HG02588 (cell line): Measurements from ENCODE around the gene SRGAP2B.
"Not testable (repeated sequence)": the region's sequence is repeated elsewhere in the genome, so short reads cannot be mapped to it uniquely, and the experiment has no call there.

Experiments
- ATAC-seq: cut with Tn5 transposase; IDR thresholded peaks from one replicate; pipeline ENCODE4 v1.9.1; 2021; ENCODE audit warnings: mild to moderate bottlenecking, moderate library complexity; ENCODE audit not compliant: unreplicated experiment

Gene SRGAP2B

DNA sequence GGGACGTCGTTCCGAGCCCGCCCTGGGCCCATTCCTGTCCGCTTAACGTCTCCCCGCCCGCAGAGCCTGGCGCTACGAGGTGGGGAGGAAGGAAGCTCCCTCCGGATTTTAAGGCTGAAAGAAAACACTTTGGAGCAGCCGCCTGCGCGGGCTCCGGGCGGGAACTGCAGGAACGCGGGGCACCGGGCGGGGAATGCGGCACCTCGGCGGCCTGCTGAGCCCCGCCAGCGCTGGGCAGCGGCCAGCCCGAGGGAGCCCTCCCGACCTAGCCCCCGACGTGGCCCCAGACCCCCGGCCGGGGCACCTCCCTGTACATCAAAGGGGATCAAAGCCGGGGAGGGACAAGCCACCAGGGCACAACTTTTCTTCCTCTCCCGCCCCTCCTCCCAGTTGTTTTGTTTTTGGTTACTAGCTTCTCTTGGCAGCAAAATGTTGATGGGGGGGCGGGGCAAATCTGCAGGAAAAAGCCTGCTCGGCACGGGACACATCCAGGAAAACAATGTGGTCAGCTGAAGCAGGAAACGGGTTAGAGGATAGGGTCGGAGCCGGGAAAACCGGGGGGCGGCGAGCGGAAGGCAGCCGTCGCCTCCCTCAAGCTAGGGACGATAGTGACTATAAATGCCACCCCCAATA is 1.5 kb downstream of the SRGAP2B start:
- ATAC-seq: not testable (repeated sequence)

DNA sequence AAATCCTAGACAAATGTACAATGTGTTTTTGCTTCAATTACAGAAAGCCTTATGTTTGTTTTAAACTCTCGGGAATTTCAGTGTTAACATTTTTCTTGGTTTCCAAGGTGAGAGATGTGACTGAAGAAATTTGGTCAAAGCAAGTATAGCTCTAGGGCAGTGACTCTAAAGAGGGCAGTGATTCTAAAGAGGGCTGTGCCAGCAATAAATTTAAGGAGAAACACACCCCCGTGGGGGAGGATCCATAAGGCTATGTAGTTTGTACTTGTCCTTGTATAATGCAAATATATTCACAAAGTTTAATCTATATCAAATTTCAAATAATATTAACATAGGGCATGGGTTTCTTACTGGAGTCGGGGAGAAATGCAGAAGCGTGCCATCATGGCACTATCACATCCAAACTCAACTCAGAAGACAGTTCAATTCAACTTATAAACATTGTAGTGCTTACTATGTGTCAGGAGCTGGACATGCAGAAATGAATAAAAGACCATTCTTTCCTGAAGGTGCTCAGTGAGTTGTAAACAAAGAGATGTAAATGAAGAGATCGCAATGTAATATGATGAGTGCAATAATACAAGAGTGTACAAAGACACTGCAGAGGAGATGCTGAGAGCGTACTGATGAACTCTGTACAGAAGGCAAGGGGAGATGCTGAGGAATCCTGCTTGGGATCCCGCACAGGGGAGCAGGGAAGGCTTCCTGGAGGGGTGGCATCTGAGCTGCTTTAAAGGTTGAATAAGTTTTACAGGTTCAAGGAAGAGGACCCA is 12.5 kb downstream of the SRGAP2B start:
- not testable (repeated sequence) for ATAC-seq

DNA sequence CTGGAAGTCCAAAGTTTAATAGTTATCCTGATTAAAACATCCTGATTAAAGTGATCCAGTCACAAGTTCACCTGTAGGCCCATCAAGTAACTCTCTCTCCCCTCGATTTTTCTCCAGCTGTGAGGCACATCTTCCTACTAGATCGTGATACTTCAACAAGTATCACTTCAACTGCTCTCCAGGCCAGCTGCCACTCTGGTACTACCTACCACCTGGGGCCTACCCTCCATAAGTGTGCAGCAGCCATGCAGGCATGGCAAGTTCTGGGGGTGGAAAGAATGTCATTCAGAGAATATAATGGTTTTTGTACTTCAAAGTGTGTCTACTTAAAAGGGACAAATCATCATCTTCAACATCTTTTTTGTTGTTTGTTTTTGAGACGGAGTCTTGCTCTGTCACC is 14.9 kb downstream of the SRGAP2B start:
- not testable (repeated sequence) for ATAC-seq

DNA sequence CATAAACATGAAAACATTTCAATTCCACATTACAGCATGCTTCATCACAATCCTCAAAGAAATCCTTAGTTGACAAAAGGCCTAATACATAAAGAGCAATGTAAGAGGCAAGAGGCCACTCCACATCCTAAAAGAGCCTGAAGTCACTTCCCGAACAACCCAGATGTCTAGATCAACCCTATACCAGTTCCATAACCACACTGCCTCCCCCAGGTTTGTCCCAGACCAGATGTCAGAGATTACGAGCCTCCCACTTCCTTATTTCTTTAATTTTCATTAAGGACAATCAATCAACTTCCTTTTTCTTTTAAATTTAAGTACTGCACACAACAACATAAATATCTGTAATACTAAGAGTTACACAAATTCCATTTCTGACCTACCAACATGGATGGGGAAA is 15.4 kb downstream of the SRGAP2B start:
- not testable (repeated sequence) for ATAC-seq

DNA sequence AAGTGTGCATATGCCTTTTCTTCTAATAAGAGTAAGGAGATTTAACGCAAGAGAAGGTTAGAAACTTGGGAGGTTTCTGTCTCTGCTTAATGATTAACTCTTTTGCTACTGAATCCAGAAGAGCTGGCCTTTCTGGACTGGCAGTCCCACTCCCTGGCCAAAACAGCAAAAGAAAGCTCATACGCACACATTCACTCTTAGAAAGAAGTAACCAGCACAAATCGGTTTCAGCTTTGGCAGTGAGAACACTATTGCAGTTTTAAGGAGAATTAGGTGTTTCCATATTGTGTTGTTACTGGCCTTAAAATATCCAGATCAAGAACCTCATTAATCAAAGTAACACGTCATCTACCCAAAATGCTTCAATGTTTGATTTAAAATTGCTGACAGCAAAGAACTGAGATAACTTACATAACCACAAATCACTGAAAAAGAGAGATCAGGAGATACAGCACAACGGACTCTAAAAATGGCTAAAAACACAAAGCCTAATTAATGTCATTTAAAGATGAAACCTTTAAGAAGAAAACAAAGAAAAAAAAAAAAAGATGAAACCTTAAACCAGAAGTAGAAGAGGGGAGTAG is 16.2 kb downstream of the SRGAP2B start:
- ATAC-seq: not testable (repeated sequence)

DNA sequence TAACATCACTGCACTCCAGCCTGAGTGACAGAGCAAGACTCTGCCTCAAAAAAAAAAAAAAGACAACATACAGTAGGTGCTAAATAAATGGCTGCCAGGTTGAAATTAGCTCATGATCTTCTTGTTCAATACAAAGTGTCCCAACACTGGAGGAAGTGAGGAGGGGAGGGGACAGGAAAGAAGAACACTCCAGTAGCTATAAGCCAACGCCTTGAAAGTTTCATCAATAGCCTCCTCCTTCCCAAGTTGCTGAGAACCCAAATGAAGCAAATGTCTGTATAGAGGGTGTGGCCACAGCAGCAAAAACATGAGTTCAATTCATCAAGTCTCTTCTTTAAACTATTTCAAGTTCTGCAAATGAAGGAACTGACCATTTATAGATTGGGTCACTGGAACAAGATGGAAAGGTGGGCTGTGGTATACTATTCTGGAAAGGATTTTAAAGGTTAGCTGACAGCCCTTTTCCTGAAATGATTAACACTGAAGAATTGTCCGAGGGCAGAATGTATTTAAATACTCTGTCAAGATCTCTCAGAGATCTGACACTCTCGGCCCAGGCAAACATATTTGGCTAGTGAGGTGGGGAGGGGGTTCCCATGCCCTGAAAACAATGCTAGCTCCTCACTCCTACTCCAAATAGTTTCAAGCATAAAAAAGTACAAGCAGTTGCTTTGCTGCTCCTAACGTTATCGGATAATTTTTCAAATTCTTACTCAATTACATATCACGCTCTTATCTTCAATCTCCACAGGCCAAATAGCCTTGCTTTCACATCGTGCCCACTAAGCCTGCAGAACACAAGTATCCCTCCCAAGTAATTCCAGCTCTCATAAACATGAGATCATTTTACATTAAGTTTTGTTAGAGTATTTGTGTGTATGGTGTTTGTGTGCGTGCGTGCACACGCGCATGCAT is 17.0 kb downstream of the SRGAP2B start:
- not testable (repeated sequence) for ATAC-seq

DNA sequence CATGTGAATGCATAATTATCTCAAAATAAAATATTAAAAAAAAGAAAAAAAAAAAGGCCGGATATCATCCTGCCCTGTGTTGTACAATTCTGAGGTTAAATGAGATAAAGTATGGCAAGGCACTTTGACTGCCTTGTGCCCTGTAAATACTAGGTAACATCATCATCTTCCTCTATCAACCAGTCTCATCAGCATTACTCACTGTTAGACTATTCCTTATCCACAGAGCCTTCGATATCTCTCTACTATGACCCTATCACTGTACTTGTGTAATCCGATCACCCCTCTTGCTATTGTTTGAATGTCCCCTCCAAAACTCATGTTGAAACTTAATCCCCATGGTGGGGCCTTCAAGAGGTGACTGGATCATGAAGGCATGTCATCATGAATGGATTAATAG is 18.3 kb downstream of the SRGAP2B start:
- ATAC-seq: not testable (repeated sequence)

DNA sequence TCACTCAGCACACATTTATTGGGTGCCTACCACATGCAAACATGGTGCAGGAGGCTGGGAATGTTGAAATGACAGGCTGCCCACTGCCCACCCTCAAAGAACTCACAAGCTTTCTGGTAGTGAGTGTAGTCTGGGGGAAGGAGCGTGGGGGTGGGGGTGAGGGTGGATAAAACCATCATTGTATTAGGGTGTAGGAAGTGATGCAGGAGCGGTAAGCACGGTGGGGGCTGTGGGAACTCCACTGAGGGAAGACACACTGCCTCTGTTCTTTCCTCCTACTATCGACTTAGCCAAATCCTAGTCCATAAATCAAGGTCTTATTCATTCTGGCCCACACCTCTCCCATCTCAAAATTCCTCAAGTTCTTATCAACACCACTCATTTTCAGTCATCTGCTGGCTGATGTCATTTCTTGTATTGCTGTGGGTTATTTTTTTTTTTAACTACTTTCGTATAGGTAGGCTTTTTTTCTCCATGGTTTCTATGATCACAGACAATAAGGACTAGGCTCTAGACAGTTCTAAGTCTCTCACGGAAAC is 21.0 kb downstream of the SRGAP2B start:
- ATAC-seq: not testable (repeated sequence)

DNA sequence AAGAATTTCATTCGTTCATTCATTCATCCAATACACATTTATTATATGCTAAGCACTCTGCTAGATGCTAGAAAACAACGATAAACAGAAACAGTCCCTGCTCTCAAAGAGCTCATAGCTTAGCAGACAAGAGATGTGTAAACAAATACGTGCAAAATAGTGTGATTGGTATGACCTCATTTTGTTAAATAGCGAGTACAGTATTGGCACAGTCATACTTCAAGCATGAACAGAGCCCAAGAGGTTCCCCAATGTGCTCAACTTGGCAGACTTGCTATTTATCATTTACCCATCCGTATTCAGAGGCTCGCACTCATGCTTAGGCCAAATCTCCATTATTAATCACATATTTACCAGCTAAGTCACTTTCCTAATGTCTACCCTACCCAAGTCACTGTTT is 23.6 kb downstream of the SRGAP2B start:
- ATAC-seq: not testable (repeated sequence)

DNA sequence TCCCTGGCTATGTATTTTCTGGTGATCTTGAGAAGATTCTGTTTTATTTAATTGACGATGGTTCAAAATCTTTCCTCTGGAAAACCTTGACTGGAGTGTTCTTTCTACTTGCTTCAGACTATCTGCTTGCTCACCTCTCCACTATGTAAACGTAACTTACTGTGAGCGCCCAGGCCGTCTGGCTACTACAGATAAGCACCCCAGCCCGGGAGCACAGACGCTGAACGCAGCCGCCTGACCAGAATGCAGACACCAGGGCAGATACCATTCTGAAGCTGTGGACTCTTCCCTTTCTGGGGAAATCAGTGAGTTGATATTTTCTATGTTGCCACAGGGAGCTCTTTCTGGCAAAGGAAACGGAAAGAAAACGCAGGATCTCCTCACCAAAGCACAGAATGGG is 28.6 kb downstream of the SRGAP2B start:
- not testable (repeated sequence) for ATAC-seq

DNA sequence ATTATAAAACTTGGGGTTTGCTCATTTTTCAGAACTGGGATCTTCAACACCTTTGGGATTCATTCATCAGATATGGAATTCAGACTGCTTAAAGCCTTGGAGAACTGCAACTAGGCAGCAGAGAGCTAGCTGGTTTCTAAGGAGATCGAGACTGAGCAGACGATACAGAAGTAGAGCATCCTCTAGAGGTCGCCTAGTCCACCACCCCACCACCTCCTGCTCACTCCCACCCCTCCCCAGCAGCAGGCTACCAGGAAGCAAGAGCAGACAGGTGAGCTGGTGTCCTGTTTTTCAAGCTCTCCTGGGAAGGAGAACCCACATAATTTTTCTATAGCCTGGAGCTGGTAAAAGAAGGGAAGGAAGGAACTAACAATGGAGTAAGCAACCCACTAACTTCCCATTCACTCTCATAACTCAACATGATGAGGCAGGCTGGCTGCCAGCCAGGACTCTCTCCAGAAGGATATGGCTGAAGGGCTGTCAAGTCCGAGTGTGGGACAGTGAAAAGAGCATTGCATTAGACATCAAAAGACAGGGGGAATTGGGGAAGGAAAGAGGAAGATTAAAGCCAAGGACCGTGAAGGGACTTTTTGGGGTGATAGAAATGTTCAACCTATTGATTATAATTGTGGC is 29.8 kb downstream of the SRGAP2B start:
- ATAC-seq: not testable (repeated sequence)

DNA sequence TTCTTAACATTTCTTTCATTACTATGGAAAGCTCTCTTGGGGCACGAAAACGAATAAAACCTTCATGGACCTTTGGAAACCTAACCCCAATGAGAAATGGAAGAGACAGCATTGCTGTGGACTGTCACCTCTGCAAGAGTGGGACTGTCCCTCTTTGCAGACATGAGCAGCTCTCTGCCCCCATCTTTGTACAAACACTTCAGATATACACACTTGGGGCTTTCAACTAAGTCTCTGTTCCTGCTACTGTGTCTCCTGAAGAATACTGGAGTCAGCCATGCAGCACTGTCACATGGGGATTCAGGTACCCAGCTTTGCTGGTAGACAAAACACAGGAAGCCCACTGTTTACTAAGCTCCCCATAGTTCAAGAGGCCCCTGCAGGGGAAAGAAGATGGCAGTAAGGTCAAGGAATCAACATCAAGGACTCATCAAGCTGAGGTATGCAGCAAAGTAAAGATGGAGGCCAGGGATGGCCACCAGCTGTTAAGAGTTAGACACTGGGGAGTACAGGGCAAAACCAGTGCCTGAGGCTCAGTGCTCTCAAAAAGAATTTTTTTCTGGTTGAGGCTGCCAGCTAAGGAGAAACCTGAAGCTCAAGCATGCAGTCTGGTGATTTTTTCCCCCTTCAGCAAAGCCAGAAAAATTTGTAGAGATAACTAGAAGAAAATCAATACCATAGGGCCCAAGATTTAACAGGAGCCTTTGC is 31.0 kb downstream of the SRGAP2B start:
- not testable (repeated sequence) for ATAC-seq

DNA sequence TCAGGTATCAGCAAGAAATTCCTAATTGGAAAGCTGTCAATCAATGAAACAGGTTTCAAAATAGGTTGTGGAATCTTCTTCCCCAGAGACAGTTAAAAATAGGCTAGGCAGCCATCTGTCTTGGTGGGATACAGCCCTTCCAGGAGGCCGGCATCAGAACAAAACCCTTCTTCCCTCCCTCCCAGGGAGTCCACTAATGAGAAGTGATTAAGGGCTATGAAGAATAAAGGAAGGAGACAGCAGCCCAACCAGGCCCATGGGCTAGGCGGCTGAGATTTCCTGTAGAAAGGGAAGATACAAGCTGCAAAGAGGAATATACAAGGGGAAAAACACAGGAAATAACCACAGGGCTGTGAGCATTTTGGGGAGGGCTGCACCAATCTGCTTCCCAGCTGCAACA is 31.8 kb downstream of the SRGAP2B start:
- not testable (repeated sequence) for ATAC-seq

DNA sequence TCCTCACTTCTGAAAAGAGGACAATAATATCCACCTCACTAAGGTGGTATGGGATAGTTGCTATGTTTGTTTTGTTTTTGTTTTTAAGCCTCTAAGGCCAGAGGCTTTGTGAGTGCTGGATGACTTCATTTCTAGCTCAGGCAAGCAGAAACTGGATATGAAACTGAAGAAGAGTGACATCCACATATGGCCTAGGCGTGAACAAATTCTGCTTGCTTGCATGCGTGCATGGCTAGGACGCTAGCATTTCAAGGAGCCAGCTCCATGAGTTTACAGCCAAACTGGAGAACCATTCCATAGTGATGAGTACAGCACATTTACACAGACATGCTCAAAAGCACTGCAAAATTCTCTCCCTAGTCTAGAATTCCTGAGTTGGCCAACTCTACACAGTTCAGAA is 36.9 kb downstream of the SRGAP2B start:
- peak; percentile 36 for ATAC-seq

DNA sequence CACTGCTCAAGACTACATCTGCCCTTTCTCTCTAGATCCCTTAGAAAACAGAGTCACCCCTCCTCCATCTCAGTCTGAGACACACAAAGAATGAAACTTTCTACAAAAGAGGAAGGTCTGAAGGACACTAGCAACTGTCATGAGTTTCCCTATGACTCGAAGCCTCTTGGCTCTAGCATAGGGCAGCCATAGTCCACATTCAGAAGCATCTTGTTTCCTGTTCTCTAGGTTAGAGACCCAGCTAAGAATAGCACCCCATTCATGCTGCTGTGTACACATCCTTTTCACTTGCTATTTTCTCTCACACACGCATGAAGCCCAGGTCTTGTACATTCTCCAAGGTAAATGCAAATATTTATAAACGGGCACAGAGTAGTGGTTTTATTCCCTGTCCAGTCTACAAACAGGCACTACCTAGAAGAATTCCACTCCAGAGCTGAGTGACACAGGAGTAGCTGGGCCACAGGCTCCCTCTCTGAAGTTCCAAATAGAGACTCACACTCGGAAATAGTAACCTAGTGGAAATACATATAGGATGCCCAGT is 39.8 kb downstream of the SRGAP2B start:
- ATAC-seq: peak; percentile 97

DNA sequence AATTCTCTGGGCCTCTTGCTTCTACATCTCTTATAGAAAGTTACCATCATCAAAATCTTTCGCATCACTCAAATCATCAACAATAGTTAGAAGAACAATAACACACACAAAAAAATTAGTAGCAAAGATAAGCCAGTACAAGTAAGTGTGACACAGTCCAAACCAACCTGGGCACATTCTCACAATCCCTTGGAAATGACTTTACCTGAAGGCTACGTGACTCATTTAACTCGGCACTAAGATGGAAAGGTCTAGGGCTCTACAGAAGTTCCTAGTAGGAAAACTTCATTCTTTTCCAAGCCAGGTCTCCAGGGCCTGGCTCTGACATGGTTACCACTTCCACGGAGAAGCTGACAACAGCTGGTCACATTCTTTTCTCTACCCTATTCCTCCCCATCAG is 41.7 kb downstream of the SRGAP2B start:
- ATAC-seq: not testable (repeated sequence)

DNA sequence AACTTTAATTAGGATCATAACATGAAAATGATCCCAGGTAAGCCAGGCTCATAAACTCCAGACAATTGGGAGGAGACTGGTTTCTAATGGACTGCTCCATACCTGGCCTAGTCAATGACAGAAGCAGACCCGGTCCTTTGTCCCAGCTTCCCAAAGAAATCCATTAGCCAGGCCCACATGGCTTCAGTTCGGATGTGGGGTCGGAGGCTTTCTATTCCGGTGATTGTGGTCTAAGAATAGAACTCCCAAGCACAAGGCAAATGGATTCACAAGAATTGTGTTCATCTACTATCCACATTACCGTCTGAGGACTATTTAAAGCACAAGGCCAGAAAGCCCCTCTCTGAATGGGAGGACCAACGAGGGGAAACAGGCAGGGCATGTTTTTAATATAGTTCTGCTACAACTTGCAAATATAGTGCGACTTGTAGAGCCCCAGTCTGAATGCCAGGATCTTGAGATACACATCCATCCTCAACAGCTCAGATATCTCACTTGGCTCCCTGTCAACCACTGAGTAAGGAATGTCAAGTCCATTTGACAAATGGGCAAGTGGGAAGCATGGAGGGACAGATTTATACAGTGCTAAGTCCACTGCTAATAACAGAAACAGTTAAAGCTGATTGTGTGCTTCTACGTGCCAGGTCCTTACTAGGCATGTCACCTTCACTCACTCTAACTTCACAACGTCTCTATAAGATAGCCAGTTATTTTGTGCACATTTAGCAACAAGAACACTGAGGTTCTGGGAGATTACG is 42.9 kb downstream of the SRGAP2B start:
- ATAC-seq: not testable (repeated sequence)

DNA sequence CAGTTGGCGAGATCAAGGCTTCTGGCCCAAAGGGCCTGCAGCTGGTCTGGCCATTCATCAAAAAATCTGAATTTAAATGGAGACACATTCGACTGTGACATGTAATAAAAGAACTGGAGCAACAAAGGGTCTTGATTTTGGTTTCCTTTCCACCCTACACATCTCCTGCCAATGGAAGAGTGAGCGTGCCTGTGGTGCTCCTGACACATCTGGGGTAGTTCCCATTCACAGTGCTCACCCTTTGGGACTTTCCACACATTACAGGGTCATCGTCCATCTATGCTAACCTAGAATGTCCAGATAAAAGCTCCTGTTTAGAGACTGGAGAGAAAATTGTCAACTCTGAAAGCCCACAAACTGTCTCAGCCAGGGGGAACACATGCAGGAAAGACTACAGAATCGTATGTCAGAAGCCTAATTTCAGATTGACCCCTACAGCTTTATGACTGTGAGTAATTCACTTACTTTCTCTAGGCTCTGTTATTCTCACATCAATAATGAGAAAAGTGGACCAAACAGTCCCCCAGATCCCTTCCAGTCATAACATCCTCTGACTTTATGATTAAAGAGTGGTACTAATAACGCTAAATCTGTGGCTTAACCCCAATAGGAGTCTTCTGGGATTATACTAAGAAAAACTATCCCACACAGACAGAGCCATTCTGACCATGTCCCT is 46.8 kb downstream of the SRGAP2B start:
- ATAC-seq: not testable (repeated sequence)
